NCI-H187 (cell line): ENCODE results near the gene SF3B4.
"Not testable (repeated sequence)": the region's sequence is repeated elsewhere in the genome, so short reads cannot be mapped to it uniquely, and the experiment has no call there.

ENCODE experiments used
- DNase-seq, 2 experiments: peaks; one replicate each; lab custom pipeline; 2025; lab: John Stamatoyannopoulos, UW

The SF3B4 gene

DNA sequence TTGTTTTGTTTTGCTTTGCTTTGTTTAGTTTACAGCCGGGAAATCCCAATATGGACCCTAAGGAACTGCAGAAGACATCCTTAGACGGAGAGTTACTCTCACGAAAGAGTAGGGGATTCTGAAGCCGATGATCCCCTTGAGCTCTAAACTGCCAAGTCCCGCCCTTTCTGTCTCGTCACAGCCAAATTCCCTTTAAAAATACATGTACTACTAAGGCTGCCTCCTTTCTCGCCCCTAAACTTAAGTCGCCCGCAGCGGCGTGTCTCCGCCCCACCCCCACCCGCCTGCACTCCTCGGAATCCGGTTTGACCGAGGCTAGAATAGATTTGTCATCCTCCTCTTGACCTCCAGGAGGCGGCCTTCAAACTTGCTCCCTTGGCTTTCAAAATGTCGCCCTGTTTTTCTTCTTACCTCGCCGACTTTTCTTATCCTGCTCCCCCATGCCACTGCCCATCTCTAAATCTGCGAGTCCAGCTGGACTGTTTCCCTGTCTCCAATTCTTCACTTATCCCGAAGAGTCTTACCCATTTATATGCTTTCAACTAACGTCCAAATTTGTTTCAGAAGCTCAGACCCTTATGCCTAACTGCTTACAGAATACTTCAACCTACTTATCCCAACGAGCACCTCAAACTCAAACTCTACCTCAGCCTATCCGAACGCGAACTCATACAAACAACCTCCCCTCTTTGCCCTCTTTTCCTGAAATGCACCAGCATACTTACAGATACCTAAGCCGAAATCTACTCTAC lies 39.2 kb downstream of the SF3B4 start:
- peak; percentile 94 to 98 for DNase-seq

DNA sequence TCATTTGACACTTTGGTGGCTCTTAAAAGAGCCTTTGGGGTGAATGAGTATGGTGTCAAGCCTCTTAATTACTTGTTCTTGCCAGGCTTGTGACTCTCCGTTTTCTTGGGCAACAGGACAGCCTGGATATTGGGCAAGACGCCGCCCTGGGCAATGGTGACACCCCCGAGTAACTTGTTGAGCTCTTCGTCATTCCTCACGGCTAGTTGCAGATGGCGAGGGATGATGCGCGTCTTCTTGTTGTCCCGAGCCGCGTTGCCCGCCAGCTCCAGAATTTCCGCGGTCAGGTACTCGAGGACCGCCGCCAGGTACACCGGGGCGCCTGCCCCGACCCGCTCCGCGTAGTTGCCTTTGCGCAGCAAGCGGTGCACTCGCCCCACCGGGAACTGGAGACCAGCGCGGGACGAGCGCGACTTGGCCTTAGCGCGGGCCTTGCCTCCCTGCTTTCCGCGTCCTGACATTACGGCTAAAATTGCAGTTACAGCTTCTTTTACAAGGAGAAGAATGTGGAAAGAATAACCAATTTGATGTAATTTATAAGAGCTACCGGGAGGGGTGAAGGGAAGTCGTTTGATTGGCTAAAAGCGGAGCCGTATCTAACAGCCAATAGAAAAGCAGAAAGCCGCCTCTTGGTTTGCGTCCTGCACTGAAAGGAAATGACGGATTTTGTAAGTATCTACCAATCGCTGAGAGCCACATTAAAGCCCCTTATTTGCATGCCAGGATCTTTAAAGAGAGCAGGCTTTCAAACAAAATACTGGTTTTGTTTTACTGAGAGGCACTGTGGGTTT lies 40.0 kb downstream of the SF3B4 start:
- peak; percentile 97 to 98 for DNase-seq

DNA sequence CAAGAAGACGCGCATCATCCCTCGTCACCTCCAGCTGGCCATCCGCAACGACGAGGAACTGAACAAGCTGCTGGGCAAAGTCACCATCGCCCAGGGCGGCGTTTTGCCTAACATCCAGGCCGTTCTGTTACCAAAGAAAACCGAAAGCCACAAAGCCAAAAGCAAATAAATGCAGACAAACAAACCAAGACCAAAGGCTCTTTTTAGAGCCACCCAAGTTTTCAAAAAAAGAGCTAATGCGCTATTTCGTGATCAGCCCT lies 40.5 kb downstream of the SF3B4 start:
- DNase-seq = not testable (repeated sequence)

DNA sequence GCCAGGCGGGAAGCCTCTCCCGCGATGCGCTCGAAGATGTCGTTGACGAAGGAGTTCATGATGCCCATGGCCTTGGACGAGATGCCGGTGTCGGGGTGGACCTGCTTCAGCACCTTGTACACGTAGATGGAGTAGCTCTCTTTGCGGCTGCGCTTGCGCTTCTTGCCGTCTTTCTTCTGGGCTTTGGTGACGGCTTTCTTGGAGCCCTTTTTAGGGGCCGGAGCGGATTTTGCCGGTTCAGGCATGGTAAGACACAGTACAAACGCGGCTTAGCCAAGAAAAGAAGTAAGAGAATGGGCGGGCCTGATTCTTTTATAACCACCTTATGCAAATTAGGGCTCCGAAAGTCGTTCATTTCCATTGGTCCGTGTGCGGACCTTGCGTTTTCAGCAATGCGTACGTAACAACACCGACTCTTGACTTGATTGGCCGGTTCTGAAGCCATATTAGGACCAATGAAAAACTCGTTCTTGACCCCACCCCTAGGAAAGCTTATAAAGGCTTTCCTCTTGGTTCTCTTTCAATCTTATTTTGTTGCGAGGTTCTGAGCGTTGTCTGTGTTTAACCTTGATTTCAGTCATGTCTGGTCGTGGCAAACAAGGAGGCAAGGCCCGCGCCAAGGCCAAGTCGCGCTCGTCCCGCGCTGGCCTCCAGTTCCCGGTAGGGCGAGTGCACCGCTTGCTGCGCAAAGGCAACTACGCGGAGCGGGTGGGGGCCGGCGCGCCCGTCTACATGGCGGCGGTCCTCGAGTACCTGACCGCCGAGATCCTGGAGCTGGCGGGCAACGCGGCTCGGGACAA lies 41.0 kb downstream of the SF3B4 start:
- peak; percentile 99 for DNase-seq

DNA sequence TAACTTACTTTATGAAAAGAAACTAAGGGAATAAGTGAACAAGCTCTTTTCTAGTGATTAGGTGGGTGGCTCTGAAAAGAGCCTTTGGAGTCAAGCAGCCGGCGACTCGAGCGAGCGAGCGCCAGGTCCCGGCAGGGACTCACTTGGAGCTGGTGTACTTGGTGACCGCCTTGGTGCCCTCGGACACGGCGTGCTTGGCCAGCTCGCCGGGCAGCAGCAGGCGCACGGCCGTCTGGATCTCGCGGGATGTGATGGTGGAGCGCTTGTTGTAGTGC lies 41.5 kb downstream of the SF3B4 start:
- not testable (repeated sequence) for DNase-seq

DNA sequence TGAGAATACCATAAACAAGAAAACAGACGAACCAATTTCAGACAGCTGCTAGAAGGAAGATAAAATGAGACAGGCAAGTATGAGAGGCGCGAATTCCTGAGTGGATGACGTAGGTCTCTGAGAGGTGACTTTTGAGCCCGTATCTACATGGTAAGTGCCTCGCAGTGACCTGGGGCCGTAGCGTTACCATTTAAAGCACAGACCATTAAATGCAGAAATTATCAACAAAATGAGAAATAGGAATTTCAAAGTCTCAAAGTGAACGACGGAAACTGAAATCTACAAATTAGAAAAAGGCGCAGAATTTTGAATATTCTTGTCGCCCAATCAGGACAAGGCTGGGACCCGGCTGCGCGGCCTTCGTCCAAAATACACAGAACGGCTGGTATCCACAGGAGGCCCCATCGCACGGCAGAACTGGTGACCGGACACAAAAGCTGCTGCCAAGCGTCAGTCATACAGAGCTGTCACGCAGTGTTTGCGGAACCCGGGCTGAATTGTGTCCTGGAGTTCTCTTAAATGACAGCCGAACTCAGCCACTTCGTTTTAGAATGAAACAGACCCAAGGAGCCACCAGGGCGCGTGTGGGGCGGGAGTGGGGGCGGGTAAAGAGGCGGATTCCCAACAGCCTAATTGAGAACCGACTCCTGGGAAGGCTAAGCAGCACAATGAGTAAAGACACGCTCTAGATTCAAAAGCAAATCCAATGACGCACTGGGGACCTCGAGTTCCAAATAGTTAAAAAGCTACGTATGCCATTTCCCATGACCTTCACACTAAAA lies 42.1 kb downstream of the SF3B4 start:
- DNase-seq = peak; percentile 96 to 99

DNA sequence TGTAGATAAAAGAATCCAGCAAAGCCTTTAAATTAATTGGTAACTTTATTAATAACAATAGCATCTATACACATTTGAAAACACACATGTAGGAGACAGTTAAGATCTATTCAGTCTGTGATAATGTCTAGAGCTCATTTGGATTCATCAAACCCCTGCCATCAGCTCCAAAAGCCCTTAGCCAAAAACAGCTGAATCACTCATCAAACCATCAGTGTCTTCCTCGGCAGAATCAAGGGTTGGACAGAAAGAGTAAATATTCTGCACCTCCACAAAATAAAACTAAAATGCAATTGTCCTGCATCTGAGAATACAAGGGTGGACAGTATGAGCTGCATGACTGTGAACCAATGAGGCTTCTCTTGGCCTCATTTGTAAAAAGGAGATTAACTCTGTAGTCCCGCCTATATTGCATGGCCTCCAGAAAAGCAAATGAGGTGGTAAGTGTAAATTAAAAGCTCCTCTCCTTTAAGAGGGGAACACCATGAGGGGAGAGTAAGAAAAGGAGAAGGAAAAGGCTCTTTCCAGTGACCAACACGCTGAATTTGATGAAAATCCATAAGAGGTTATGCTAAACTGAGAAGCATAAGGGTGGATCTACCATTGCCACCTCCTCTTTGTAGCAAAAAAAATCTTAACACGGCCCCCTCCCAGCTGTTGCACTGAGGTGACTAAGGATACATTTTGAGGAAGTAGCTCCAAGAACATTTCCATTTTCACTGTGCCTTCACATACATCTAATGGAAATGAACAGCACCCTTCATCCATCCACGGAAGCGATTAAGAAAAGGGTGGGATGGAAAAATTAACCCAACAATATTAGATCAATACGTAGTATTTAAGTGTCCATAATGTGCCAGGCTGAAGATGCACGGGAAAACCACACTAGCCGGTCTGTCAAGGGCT lies 42.9 kb downstream of the SF3B4 start:
- DNase-seq = peak; percentile 58 to 95

DNA sequence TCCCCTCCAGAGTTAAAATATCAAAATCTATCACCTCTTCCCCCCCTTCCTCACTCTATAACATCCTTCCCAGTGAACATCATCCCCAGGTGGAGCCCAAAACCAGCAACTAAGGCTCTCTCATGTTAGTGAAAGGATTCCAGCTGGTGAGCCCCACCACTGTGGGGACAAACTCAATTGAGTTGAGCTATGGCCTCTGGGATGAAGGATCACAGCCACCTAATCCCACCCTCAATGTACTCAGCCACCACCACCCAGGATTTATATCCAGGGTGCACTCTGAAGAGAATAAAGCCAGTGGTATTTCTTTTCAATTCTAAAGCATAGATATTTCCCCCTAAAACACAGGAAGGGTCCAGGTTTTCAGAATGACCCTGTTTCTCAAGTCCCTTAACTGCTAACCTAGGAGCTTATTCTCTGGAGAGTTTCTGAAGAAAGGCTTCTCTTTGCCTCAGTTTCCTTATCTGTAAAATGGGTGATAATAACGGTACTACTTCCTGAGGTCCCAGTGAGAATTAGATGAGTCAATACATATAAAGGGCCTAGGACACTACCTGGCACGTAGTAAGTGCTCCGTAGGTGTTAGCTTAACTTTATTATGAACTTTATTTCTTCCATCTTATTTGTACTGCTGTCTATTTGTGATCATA lies 43.9 kb downstream of the SF3B4 start:
- DNase-seq = no peak

DNA sequence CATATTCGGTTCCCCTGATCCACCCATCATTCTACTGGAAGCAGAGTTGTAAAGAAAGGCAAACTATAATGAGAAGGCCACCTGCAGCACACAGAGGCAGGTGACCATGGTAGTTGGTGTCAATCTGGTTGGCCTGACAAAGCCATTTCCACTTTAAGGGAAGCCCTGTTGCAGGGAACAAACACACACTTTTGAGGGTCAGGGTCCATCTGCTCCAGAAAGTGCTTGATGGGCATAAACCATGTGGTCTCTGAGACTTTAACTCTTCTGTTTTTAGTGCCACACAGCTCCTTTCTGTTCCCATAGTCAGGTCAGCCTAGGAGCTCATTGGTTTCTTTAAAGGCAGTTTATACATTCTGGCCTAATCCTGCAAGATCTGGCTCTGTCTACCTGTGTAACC lies 45.7 kb downstream of the SF3B4 start:
- DNase-seq = no peak

DNA sequence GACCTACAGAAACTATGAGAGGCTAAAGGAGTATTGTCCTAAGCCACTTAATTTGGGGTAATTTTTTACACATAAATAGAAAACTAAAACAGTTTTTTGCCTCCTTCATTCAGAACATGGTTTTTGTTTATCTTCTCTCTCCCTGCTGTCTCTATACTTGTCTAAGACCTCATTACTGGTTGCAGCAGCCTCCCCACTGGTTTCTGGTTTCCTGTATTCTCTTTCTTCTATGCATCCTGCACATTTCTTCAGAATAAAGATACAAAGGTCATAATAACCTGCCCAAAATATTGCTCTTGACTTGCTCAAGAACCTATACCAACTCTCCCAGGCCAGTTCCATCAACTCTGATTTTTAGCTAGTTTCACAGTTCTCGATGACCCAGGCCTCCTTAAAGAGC lies 48.0 kb downstream of the SF3B4 start:
- no peak for DNase-seq

DNA sequence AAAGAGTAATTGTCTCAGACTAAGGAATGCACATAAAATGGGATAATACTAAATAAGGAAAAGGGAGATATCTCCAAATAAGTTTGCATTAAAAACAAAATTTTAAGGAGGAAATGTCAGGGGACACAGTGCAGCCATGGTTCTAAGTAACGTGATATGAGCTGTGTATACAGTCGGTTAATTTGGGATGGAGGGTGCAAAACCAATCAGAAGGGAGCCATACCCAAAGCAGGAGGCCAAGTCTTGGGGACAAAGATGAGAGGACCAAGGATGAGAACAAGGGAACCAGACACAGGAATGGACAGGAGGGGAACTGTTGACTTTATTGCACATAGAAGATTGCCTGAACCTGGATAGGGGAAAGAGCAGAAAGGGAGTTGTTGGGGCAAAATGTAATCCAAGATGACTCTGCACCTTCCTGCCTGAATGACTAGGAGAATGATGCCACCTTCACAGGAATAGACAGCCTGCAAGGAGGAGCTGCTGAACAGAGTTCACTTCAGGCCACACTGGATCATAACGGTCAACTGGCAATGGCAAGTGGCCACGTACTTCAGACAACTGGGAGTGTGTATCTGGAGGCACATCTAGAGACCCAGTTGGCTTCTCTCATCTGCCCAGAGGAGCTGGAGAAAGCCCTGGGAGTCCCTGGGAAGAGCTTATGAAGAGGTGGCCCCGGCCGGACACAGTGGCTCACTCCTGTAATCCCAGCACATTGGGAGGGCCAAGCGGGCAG lies 50.2 kb downstream of the SF3B4 start:
- DNase-seq = no peak
